Measurements from ENCODE around the gene CHN1. TPM values are rescaled to one million over a fixed set of nuclear protein-coding genes. Genes with fewer than 3 reads are reported as not detected.

CHN1 gene
- polyA plus RNA-seq, 1 of the 3 experiments (the other 2 are of a cell fraction): 31.6 TPM

GRCh38 chr2:175048275-175048674 lies 43.1 kb upstream of the CHN1 start:
- Histone ChIP-seq H3K4me1 (ENCODE audit: control insufficient read depth in 1 of 2, insufficient read depth in 2 of 2, low read depth in 1 of 2, low read length in 1 of 2) (no peaks in the 10 kb centered on the region), H3K4me2 (no peak overlapping the region), H3K4me3 (ENCODE audit: low read depth in 2 of 2, low read length in 1 of 2) (no peak overlapping the region), H3K9ac (no peak overlapping the region), H3K79me2 (ENCODE audit: insufficient read depth) (no peaks in the 10 kb centered on the region), H3K27ac (ENCODE audit: low read depth in 2 of 2, low read length in 1 of 2) (no peak overlapping the region), H3K9me3 (no peaks in the 10 kb centered on the region), H4K20me1 (ENCODE audit: insufficient read depth) (no peaks in the 10 kb centered on the region), H3K36me3 (replicated peaks in 1 of 2; ENCODE audit: control insufficient read depth in 1 of 2, insufficient read depth in 2 of 2, low read length in 1 of 2) (no peaks in the 10 kb centered on the region), H3K27me3 (ENCODE audit: insufficient read depth) (no peaks in the 10 kb centered on the region), H3K9me2 (no peaks in the 10 kb centered on the region), H2AFZ (ENCODE audit: low read depth) (no peak overlapping the region), H3F3A (replicated peaks; ENCODE audit: insufficient read depth) (no peaks in the 10 kb centered on the region)
- WGBS (ENCODE audit: low lambda C conversion rate): 98% methylated on average over 2 of the region's 2 CpGs
- ChIA-PET POLR2A (no interaction called here), CTCF (interaction anchor here (1.1 to 2.2 kb wide), 3 partner anchors 12 to 351 kb away, joined by 3 to 9 read pairs (median 4); no protein-coding TSS in a partner anchor)
- DNase-seq: no peak
- TF ChIP-seq RXRA (IDR thresholded peaks at IDR 0.05; ENCODE audit: borderline replicate concordance, low read depth): no peak
- TF ChIP-seq MEF2A (IDR thresholded peaks at IDR 0.05; ENCODE audit: borderline replicate concordance, low read depth): no peak
- no peak for TF ChIP-seq ZBTB33 (IDR thresholded peaks at IDR 0.05; ENCODE audit: borderline replicate concordance, low read depth)
- no peak for TF ChIP-seq GATA2 (CRISPR knock-in tag; IDR thresholded peaks at IDR 0.05)
- TF ChIP-seq RFX5 (IDR thresholded peaks at IDR 0.05; ENCODE audit: low read length): no peak
- no peak for TF ChIP-seq FOXJ3 (CRISPR knock-in tag; IDR thresholded peaks at IDR 0.05)
- no peak for TF ChIP-seq TEAD4 (IDR thresholded peaks at IDR 0.05; ENCODE audit: borderline replicate concordance, insufficient read depth)
- TF ChIP-seq EP300 (IDR thresholded peaks at IDR 0.05; ENCODE audit: borderline replicate concordance in 1 of 2, low read depth in 1 of 2, low read length in 1 of 2): no peak
- TF ChIP-seq NFIC (IDR thresholded peaks at IDR 0.05; ENCODE audit: borderline replicate concordance): no peak
- TF ChIP-seq USF2 (IDR thresholded peaks at IDR 0.05; ENCODE audit: borderline replicate concordance, low read depth, low read length): no peak
- TF ChIP-seq POLR2AphosphoS5 (IDR thresholded peaks at IDR 0.05; ENCODE audit: low read depth, low read length): no peak
- TF ChIP-seq TCF12 (IDR thresholded peaks at IDR 0.05): no peak

- POLR2A ChIA-PET: no interaction called here
Measured at GRCh38 chr2:175039490-175039889, 34.3 kb upstream of the CHN1 start.

More at GRCh38 chr2:175039490-175039889, 34.3 kb upstream of the CHN1 start:
- CTCF ChIA-PET: interaction anchor here (1.1 to 1.5 kb wide), 3 partner anchors 9 to 290 kb away, joined by 3 to 5 read pairs (median 3); no protein-coding TSS in a partner anchor
- Histone ChIP-seq H4K20me1 (ENCODE audit: insufficient read depth) (no peaks in the 10 kb centered on the region), H3K36me3 (replicated peaks in 1 of 2; ENCODE audit: control insufficient read depth in 1 of 2, insufficient read depth in 2 of 2, low read length in 1 of 2) (no peaks in the 10 kb centered on the region), H3K9me3 (no peaks in the 10 kb centered on the region), H3K27me3 (ENCODE audit: insufficient read depth) (no peaks in the 10 kb centered on the region), H3K27ac (ENCODE audit: low read depth in 2 of 2, low read length in 1 of 2) (no peak overlapping the region), H3K9me2 (no peaks in the 10 kb centered on the region), H2AFZ (ENCODE audit: low read depth) (no peak overlapping the region), H3K4me3 (ENCODE audit: low read depth in 2 of 2, low read length in 1 of 2) (no peak overlapping the region), H3F3A (replicated peaks; ENCODE audit: insufficient read depth) (no peaks in the 10 kb centered on the region), H3K4me1 (ENCODE audit: control insufficient read depth in 1 of 2, insufficient read depth in 2 of 2, low read depth in 1 of 2, low read length in 1 of 2) (no peaks in the 10 kb centered on the region), H3K79me2 (ENCODE audit: insufficient read depth) (no peaks in the 10 kb centered on the region), H3K9ac (no peak overlapping the region), H3K4me2 (no peak overlapping the region)
- DNase-seq: no peak
- no peak for TF ChIP-seq YY1 (IDR thresholded peaks at IDR 0.05; ENCODE audit: low read depth)
- WGBS (ENCODE audit: low lambda C conversion rate): 83% methylated on average over 2 of the region's 3 CpGs
